Endothelial cell of umbilical vein (primary cell): ENCODE data around the gene CAMTA1. TPM values are rescaled to one million over a fixed set of nuclear protein-coding genes. Genes with fewer than 3 reads are reported as not detected.

Experiments
- BruUV-seq: library from RNA; stranded (reverse); fragments of 400-500 nt; replicated peaks from 2 replicates; lab custom pipeline; 2021; lab: Mats Ljungman, UMichigan
- CTCF ChIA-PET: fragments of 300-600, 350-600 bp; sonication (Branson Sonifier 250); formaldehyde crosslinking; loops from one replicate; lab custom pipeline; 2021; ENCODE audit warnings: antibody characterized with exemption, inconsistent platforms; lab: Charles Lee
- POLR2A ChIA-PET: fragments of 300-600, 350-600 bp; sonication (Branson Sonifier 250); formaldehyde crosslinking; loops from one replicate; lab custom pipeline; 2021; ENCODE audit warnings: antibody characterized with exemption, inconsistent platforms; lab: Charles Lee
- DNase-seq: peaks from one replicate; pipeline ENCODE4 v3.0.0-alpha.2; 2011; ENCODE audit warnings: low read depth, low spot score
- FAIRE-seq: peaks from 2 replicates; lab custom pipeline; 2011; peaks lifted over from hg19 to GRCh38; lab: Jason Lieb, UNC
- H2AFZ ChIP-seq: 2 replicates; pipeline ENCODE4 v1.6.0; 2012; ENCODE audit warnings: low read depth, low read length, control low read depth, inconsistent platforms
- H3K27ac ChIP-seq: 2 replicates; pipeline ENCODE4 v1.5.1; 2011; ENCODE audit warnings: low read depth, mild to moderate bottlenecking, control low read depth, low read length, moderate library complexity; ENCODE audit not compliant: insufficient read depth
- H3K27me3 ChIP-seq, 2 experiments: 2 replicates each; pipeline versions ENCODE4 v1.6.0 to v1.6.1; 2011; ENCODE audit warnings: low read length in 2 of 2, mixed read lengths in 1 of 2; ENCODE audit not compliant: control insufficient read depth in 2 of 2, insufficient read depth in 2 of 2
- H3K36me3 ChIP-seq, 2 experiments: 2 replicates in 1 of 2; 3 replicates in 1 of 2; pipeline ENCODE4 v1.5.1; 2011; ENCODE audit warnings: low read length in 2 of 2, mild to moderate bottlenecking in 1 of 2, moderate library complexity in 1 of 2; ENCODE audit not compliant: control insufficient read depth in 2 of 2, insufficient read depth in 2 of 2; ENCODE audit errors: extremely low read depth in 1 of 2
- H3K4me1 ChIP-seq: 3 replicates; pipeline ENCODE4 v1.5.1; 2011; ENCODE audit warnings: mild to moderate bottlenecking, low read length; ENCODE audit not compliant: control insufficient read depth, insufficient read depth; ENCODE audit errors: extremely low read depth
- H3K4me2 ChIP-seq: 2 replicates; pipeline ENCODE4 v1.6.1; 2011; ENCODE audit warnings: low read length, control low read depth, mixed read lengths; ENCODE audit not compliant: insufficient read depth
- H3K4me3 ChIP-seq, 3 experiments: fragments of 200-600 bp in 1 of 3; sonication (generic), shearing (Covaris generic) in 1 of 3; replicated peaks in 1 of 3; 2 replicates each; pipeline ENCODE4 v1.5.1; 2011 to 2016; ENCODE audit warnings: control low read depth in 3 of 3, low read length in 3 of 3, mild to moderate bottlenecking in 2 of 3, inconsistent platforms in 1 of 3, low read depth in 1 of 3, moderate library complexity in 1 of 3; ENCODE audit not compliant: insufficient read depth in 1 of 3
- H3K79me2 ChIP-seq: 2 replicates; pipeline ENCODE4 v1.6.0; 2012; ENCODE audit warnings: low read length, inconsistent platforms; ENCODE audit not compliant: control insufficient read depth, insufficient read depth
- H3K9ac ChIP-seq: replicated peaks from 2 replicates; pipeline ENCODE3; 2011; ENCODE audit warnings: low read length, control low read depth; ENCODE audit not compliant: insufficient read depth; ENCODE audit errors: extremely low read depth
- H3K9me1 ChIP-seq: replicated peaks from 3 replicates; pipeline ENCODE4 v1.6.0; 2011; ENCODE audit warnings: mild to moderate bottlenecking, low read length; ENCODE audit not compliant: control insufficient read depth, insufficient read depth; ENCODE audit errors: extremely low read depth
- H3K9me3 ChIP-seq: replicated peaks from 2 replicates; pipeline ENCODE4 v1.5.1; 2012; ENCODE audit warnings: low read length, inconsistent platforms; ENCODE audit not compliant: control insufficient read depth, insufficient read depth
- H4K20me1 ChIP-seq: replicated peaks from 2 replicates; pipeline ENCODE3; 2011; ENCODE audit warnings: mild to moderate bottlenecking, low read length; ENCODE audit not compliant: control insufficient read depth, insufficient read depth; ENCODE audit errors: extremely low read depth
- EZH2 ChIP-seq: IDR thresholded peaks from 2 replicates; pipeline ENCODE4 v1.6.1; 2012; ENCODE audit warnings: borderline replicate concordance, low read depth, mild to moderate bottlenecking, moderate library complexity, low read length, inconsistent platforms; ENCODE audit not compliant: severe bottlenecking
- FOS ChIP-seq: IDR thresholded peaks from 2 replicates; pipeline ENCODE4 v1.6.1; 2011; ENCODE audit warnings: mild to moderate bottlenecking, low read length, moderate library complexity, borderline replicate concordance; ENCODE audit not compliant: insufficient read depth
- GATA2 ChIP-seq: IDR thresholded peaks from 2 replicates; pipeline ENCODE4 v1.7.0; 2011; ENCODE audit warnings: low read depth, mild to moderate bottlenecking, moderate library complexity, mixed read lengths, low read length; ENCODE audit not compliant: insufficient read length, insufficient read depth
- JUN ChIP-seq: IDR thresholded peaks from 2 replicates; pipeline ENCODE4 v1.6.1; 2011; ENCODE audit warnings: borderline replicate concordance, low read depth; ENCODE audit not compliant: insufficient read length, insufficient read depth
- MAX ChIP-seq: IDR thresholded peaks from 2 replicates; pipeline ENCODE4 v1.6.1; 2011; ENCODE audit not compliant: insufficient read depth, insufficient read length
- MYC ChIP-seq: IDR thresholded peaks from one replicate; pipeline ENCODE4 v1.6.1; 2011; ENCODE audit warnings: mild to moderate bottlenecking, low read depth, low read length
- POLR2A ChIP-seq: IDR thresholded peaks from 2 replicates; pipeline ENCODE4 v1.6.1; 2012; ENCODE audit warnings: low read depth, mild to moderate bottlenecking, control low read depth, low read length
- POLR2AphosphoS5 ChIP-seq: IDR thresholded peaks from 2 replicates; pipeline ENCODE4 v1.6.1; 2012; ENCODE audit warnings: low read depth, mild to moderate bottlenecking, control low read depth, low read length, moderate library complexity; ENCODE audit not compliant: insufficient read depth
- dilution Hi-C: fragments of 300-500 bp; cut with MboI; formaldehyde crosslinking; loops from one replicate; pipeline ENCODE4 v1.15.0; 2019; ENCODE audit warnings: low sequenced_read_pairs; ENCODE audit not compliant: extremely low pct_ligation_motif_present
- intact Hi-C: fragments of 100-400 bp; cut with micrococcal nuclease; formaldehyde crosslinking; loops from one replicate; pipeline ENCODE4 v1.10.0; 2022
- polyA plus RNA-seq, 4 experiments: library from polyadenylated mRNA; depleted of rRNA in 3 of 4; stranded (reverse) in 3 of 4; unstranded in 1 of 4; fragments of >200 nt; gene quantifications; 2 replicates each; pipeline versions ENCODE4 v1.2.1 to v1.2.3, GENCODE V29; 2011 to 2012; ENCODE audit warnings: missing spikeins in 1 of 4
- total RNA-seq: library from RNA; stranded (reverse); gene quantifications from 2 replicates; pipeline ENCODE4 v1.2.3, GENCODE V29; 2021
- TF ChIP-seq, protein P1 (sequence below), 2 donors: IDR thresholded peaks; 1 replicate in 1 of 2; 2 replicates in 1 of 2; pipeline ENCODE4 v1.5.1; 2011; ENCODE audit warnings: low read length in 2 of 2, mild to moderate bottlenecking in 2 of 2, moderate library complexity in 2 of 2, control low read depth in 1 of 2, inconsistent platforms in 1 of 2, low read depth in 1 of 2; ENCODE audit not compliant: insufficient read depth in 1 of 2; ENCODE audit errors: extremely low read depth in 1 of 2

The CAMTA1 gene
- total and polyA plus RNA-seq, 2 donors (not counting 3 experiments of a cell fraction or from before 2014, with no cell fraction given), result 50.8 to 92.7 TPM

DNA sequence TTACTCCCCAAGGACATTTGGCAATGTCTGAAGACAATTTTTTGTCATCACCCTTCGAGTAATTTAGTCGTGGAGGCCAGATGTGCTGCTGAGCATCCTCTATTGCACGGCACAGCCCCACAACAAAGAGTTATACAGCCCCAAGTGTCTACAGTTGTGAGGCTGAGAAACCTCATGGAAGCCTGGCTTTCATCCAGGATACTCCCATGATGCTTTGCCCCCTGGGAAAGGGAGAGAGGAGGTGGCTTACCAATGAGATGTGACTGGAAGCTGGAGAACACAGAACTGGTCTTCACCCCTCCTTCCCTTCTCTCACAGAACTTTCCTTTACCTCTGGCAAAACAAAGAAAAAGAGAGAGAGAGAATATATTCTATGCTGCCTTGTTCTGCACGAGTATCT lies 834.9 kb downstream of the CAMTA1 start:
- H3K36me3 ChIP-seq, result no peaks in the 10 kb centered on the region
- H3K27ac ChIP-seq, result no peak overlapping the region
- no peaks in the 10 kb centered on the region for H3K9me3 ChIP-seq
- H3K79me2 ChIP-seq, result no peaks in the 10 kb centered on the region
- TF ChIP-seq POLR2AphosphoS5 (no peak), MAX (no peak), GATA2 (no peak), JUN (no peak), EZH2 (no peak), FOS (no peak), POLR2A (no peak), MYC (no peak)
- TF ChIP-seq, protein P1, sequence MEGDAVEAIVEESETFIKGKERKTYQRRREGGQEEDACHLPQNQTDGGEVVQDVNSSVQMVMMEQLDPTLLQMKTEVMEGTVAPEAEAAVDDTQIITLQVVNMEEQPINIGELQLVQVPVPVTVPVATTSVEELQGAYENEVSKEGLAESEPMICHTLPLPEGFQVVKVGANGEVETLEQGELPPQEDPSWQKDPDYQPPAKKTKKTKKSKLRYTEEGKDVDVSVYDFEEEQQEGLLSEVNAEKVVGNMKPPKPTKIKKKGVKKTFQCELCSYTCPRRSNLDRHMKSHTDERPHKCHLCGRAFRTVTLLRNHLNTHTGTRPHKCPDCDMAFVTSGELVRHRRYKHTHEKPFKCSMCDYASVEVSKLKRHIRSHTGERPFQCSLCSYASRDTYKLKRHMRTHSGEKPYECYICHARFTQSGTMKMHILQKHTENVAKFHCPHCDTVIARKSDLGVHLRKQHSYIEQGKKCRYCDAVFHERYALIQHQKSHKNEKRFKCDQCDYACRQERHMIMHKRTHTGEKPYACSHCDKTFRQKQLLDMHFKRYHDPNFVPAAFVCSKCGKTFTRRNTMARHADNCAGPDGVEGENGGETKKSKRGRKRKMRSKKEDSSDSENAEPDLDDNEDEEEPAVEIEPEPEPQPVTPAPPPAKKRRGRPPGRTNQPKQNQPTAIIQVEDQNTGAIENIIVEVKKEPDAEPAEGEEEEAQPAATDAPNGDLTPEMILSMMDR (IDR thresholded peaks at IDR 0.05; ENCODE audit: extremely low read depth in 1 of 2, insufficient read depth in 1 of 2, low read depth in 1 of 2, low read length in 2 of 2), result no peak
- no peak overlapping the region for H2AFZ ChIP-seq
- BruUV-seq, result no TSS peak
- H3K4me2 ChIP-seq, result no peak overlapping the region
- DNase-seq (no peak), FAIRE-seq (no peak)
- ChIA-PET POLR2A (no interaction called here), CTCF (no interaction called here)
- no peaks in the 10 kb centered on the region for H4K20me1 ChIP-seq
- H3K4me1 ChIP-seq, result no peaks in the 10 kb centered on the region
- intact Hi-C loops, result no loop called here
- dilution Hi-C loops, result no loop called here
- no peaks in the 10 kb centered on the region for H3K9me1 ChIP-seq
- H3K27me3 ChIP-seq, result no peaks in the 10 kb centered on the region
- H3K4me3 ChIP-seq, result no peak overlapping the region
- no peak overlapping the region for H3K9ac ChIP-seq
